Hepatocyte (in vitro differentiated cells): ENCODE measurements around the gene GDF15.

Experiments used
- CTCF ChIP-seq: fragments of 200-600 bp; sonication (generic); IDR thresholded peaks from 2 replicates; pipeline ENCODE4 v1.5.1; 2016; ENCODE audit warnings: antibody characterized with exemption, mild to moderate bottlenecking; ENCODE audit not compliant: poor library complexity
- EZH2 ChIP-seq: fragments of 200-600 bp; sonication (generic); IDR thresholded peaks from 2 replicates; pipeline ENCODE4 v1.6.1; 2016; ENCODE audit warnings: antibody characterized with exemption, mild to moderate bottlenecking, borderline replicate concordance
- EZH2phosphoT487 ChIP-seq: fragments of 200-600 bp; sonication (generic); IDR thresholded peaks from one replicate; pipeline ENCODE4 v1.6.1; 2018; ENCODE audit warnings: antibody characterized with exemption, mild to moderate bottlenecking, low read depth, moderate library complexity; ENCODE audit not compliant: unreplicated experiment, severe bottlenecking

- TF ChIP-seq CTCF (no peak), EZH2 (no peak), EZH2phosphoT487 (no peak)
Measured at GRCh38 chr19:18385359-18385674, 641 bp upstream of the GDF15 start.
